Transverse colon (tissue), 4 donors: ENCODE results near the gene GNAQ. TPM values are rescaled to one million over a fixed set of nuclear protein-coding genes. Genes with fewer than 3 reads are reported as not detected.

Experiments
- DNase-seq: peaks from one replicate; pipeline ENCODE4 v3.0.0-alpha.2; 2019
- H3K27ac ChIP-seq, 4 donors: fragments of 200-600 bp; sonication (generic); 2 replicates each; pipeline ENCODE4 v1.5.1; 2016 to 2018; ENCODE audit warnings: inconsistent platforms in 4 of 4
- H3K27me3 ChIP-seq: fragments of 200-600 bp; sonication (generic); 2 replicates; pipeline ENCODE4 v1.5.1; 2017; ENCODE audit warnings: inconsistent platforms
- H3K36me3 ChIP-seq, 4 donors: fragments of 200-600 bp; sonication (generic); 2 replicates each; pipeline ENCODE4 v1.5.1; 2017 to 2019; ENCODE audit warnings: inconsistent platforms in 4 of 4
- H3K4me1 ChIP-seq, 4 donors: fragments of 200-600 bp; sonication (generic); 2 replicates each; pipeline ENCODE4 v1.5.1; 2017 to 2020; ENCODE audit warnings: inconsistent platforms in 4 of 4
- H3K4me3 ChIP-seq, 4 donors: fragments of 200-600 bp; sonication (generic); 1 replicate in 1 of 4; 2 replicates in 3 of 4; pipeline versions ENCODE4 v1.5.1 to v1.6.1; 2017 to 2019; ENCODE audit warnings: inconsistent platforms in 4 of 4
- H3K9me3 ChIP-seq, 2 donors: fragments of 200-600 bp; sonication (generic); 2 replicates each; pipeline ENCODE4 v1.5.1; 2017 to 2019; ENCODE audit warnings: inconsistent platforms in 2 of 2
- EP300 ChIP-seq: sonication (generic); formaldehyde crosslinking; IDR thresholded peaks from one replicate; pipeline ENCODE4 v1.6.1; 2017; ENCODE audit warnings: antibody characterized with exemption, low read depth
- POLR2A ChIP-seq: fragments of 450-650 bp; IDR thresholded peaks from one replicate; pipeline ENCODE4 v1.6.1; 2016; ENCODE audit warnings: antibody characterized with exemption, mild to moderate bottlenecking, moderate library complexity
- POLR2AphosphoS5 ChIP-seq, 3 donors: sonication (generic); formaldehyde crosslinking; IDR thresholded peaks; one replicate each; pipeline ENCODE4 v1.6.1; 2016; ENCODE audit warnings: antibody characterized with exemption in 3 of 3
- WGBS, 2 donors: methylation state at CpG; one replicate each; pipeline ENCODE4 v1.1.5; 2018; ENCODE audit warnings: low coverage in 1 of 2; 5-methylcytosine and 5-hydroxymethylcytosine counted together
- in situ Hi-C, 4 donors: fragments of 200-750 bp; cut with MboI; loops; one replicate each; pipeline versions ENCODE4 v1.15.0 to v1.15.1; 2017; ENCODE audit warnings: low sequenced_read_pairs in 3 of 4, low pct_ligation_motif_present in 1 of 4, low pct_unique_long_range_greater_than_20kb in 1 of 4
- intact Hi-C: fragments of 100-400 bp; cut with DNase I; formaldehyde crosslinking; loops from one replicate; pipeline ENCODE4 v1.15.1; 2023; ENCODE audit warnings: low total_unique reads
- total RNA-seq, 4 donors: library from RNA; depleted of rRNA; stranded (reverse); fragments of >200 nt; gene quantifications; one replicate each; pipeline ENCODE4 v1.1.0, GENCODE V29; 2016
- TF ChIP-seq, protein P1 (sequence below), 5 experiments: fragments of 200-600 bp in 3 of 5; fragments of 450-650 bp in 2 of 5; sonication (generic) in 3 of 5; IDR thresholded peaks; 1 replicate in 2 of 5; 2 replicates in 3 of 5; pipeline ENCODE4 v1.5.1; 2016 to 2017; ENCODE audit warnings: antibody characterized with exemption in 5 of 5, inconsistent platforms in 3 of 5, mild to moderate bottlenecking in 2 of 5, moderate library complexity in 1 of 5

Gene GNAQ
- total RNA-seq, 4 donors from 2014 or later: 36.3 to 54.9 (median 47.1) TPM

DNA sequence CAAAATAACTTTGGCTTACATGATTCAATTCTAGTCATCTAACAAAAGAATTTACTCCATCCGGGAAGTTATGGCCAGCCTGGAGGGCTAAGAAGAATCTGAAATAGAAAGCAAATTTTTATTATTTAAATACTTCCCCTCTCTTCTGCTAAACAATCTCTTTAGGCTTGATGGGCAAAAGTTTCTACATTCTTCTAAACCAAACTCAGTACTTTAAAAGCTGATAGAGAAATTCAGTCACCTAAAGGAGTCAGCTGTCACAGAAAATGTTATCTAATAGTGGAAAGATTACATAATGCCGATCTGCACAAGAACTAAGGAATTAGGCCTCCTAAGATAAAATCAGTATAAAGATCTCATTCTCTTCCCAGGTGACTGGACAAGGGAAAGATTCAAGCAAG, 32.4 kb downstream of the GNAQ start:
- peaks cover 7 to 41% (median 12%) of the 10 kb centered on the region in 4 donors for H3K4me1 ChIP-seq
- intact Hi-C loops: no loop called here

DNA sequence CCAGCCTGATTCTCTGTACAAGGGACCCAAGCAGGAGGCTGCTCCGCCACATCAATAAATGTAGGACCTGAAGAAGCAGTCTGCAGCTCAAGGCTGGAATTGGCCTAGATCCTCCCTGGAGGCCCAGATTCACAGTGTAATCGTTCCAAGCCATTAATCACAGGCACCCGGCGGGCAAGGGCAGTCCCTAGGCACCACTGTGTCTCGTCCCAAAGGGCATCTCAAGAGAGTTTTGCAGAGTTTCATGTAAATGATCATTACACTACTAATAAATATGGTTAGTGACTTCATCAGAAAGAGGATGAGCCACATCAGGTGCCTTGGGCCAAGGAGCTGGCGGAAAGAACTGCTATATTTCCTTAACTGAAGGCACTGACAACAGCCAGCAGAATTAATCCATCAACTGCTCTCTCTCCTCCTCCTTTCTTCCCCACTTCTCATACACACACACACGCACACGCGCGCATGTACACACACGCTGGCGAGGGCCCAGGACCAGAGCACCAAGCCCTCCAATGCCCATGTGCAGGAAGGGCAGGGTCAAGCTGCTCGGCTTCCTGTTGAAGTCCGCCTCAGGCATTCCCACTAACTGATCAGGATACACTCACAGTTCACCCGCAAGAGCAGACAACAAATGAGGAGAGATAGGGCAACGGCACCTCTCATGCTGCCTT, 33.9 kb downstream of the GNAQ start:
- in situ Hi-C loops: no loop called here
- no peak for DNase-seq

More for the DNA sequence above, 32.4 kb downstream of the GNAQ start:
- no peak for DNase-seq
- in situ Hi-C loops: no loop called here
- Histone ChIP-seq H3K27me3 (no peaks in the 10 kb centered on the region), H3K27ac (peak overlapping the region in 1 of 4 donors; percentile 2), H3K9me3 (no peaks in the 10 kb centered on the region), H3K36me3 (no peaks in the 10 kb centered on the region), H3K4me3 (no peak overlapping the region)
- TF ChIP-seq, protein P1, sequence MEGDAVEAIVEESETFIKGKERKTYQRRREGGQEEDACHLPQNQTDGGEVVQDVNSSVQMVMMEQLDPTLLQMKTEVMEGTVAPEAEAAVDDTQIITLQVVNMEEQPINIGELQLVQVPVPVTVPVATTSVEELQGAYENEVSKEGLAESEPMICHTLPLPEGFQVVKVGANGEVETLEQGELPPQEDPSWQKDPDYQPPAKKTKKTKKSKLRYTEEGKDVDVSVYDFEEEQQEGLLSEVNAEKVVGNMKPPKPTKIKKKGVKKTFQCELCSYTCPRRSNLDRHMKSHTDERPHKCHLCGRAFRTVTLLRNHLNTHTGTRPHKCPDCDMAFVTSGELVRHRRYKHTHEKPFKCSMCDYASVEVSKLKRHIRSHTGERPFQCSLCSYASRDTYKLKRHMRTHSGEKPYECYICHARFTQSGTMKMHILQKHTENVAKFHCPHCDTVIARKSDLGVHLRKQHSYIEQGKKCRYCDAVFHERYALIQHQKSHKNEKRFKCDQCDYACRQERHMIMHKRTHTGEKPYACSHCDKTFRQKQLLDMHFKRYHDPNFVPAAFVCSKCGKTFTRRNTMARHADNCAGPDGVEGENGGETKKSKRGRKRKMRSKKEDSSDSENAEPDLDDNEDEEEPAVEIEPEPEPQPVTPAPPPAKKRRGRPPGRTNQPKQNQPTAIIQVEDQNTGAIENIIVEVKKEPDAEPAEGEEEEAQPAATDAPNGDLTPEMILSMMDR (IDR thresholded peaks at IDR 0.05): no peak
- no peak for TF ChIP-seq POLR2A
- TF ChIP-seq POLR2AphosphoS5 (IDR thresholded peaks at IDR 0.05): no peak
- TF ChIP-seq EP300: no peak
- 47 to 57% methylated on average over 2 of the region's 2 CpGs for WGBS, 2 donors

DNA sequence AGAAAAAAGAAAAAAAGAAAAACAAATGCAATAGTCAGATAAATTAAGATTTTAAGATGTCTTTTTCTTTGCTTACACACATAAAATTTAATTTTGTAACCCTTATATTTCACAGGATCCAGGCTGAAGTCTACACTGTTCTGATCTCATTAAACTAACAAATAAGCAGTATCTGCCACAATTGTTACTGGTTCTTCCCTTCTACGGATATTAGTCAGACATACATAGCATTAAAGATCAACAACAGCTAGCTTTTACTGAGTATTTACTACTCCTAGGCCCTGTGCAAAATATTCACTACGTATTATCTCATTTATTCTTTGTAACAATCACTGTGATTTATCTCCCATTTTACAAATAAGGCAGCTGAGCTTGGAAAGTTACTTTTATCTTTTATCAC, 34.9 kb downstream of the GNAQ start:
- Histone ChIP-seq H3K36me3 (no peaks in the 10 kb centered on the region), H3K4me1 (peaks cover 0 to 22% (median 7%) of the 10 kb centered on the region in 4 donors), H3K9me3 (no peaks in the 10 kb centered on the region), H3K27ac (no peak overlapping the region), H3K4me3 (no peak overlapping the region), H3K27me3 (no peaks in the 10 kb centered on the region)
- WGBS, 2 donors: 90 to 100% methylated on average over 1 to 2 of the region's 2 CpGs
- DNase-seq: no peak
- no peak for TF ChIP-seq EP300
- no peak for TF ChIP-seq POLR2AphosphoS5 (IDR thresholded peaks at IDR 0.05)
- no peak for TF ChIP-seq POLR2A
- TF ChIP-seq, protein P1 (IDR thresholded peaks at IDR 0.05): no peak
- intact Hi-C loops: no loop called here
- in situ Hi-C loops: no loop called here

More for the DNA sequence above, 33.9 kb downstream of the GNAQ start:
- Histone ChIP-seq H3K4me3 (no peak overlapping the region), H3K4me1 (peaks cover 0 to 26% (median 8%) of the 10 kb centered on the region in 4 donors), H3K9me3 (no peaks in the 10 kb centered on the region), H3K27ac (no peak overlapping the region), H3K36me3 (no peaks in the 10 kb centered on the region), H3K27me3 (no peaks in the 10 kb centered on the region)
- 79 to 88% methylated on average over 3 to 16 of the region's 16 CpGs for whole genome bisulfite sequencing, 2 donors
- intact Hi-C loops: no loop called here
- no peak for TF ChIP-seq POLR2A
- no peak for TF ChIP-seq POLR2AphosphoS5 (IDR thresholded peaks at IDR 0.05)
- TF ChIP-seq, protein P1 (IDR thresholded peaks at IDR 0.05): no peak

DNA sequence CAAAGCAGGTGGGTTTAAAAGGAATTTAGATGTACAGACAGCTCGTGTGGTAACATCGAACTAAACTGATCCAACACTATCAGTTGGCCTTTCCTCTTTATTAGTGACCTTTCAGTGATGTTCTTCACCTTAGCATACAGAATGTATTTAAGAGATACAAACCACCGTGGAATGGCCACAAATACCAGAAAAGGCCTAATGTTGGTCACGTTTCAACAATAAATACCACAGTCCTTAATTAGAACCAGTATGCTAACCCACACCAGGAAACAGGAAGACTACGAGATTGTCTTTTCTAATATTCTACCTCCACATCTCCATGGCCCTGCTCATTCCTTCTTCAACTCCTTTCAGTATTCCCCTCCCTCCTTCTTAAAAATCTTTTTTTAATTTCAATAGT, 40.4 kb downstream of the GNAQ start:
- H3K4me3 ChIP-seq: no peak overlapping the region
- TF ChIP-seq EP300 (no peak), POLR2A (no peak), POLR2AphosphoS5 (IDR thresholded peaks at IDR 0.05) (no peak)
- TF ChIP-seq, protein P1 (IDR thresholded peaks at IDR 0.05): no peak
- in situ Hi-C loops: no loop called here

More for the DNA sequence above, 40.4 kb downstream of the GNAQ start:
- Histone ChIP-seq H3K9me3 (no peaks in the 10 kb centered on the region), H3K36me3 (no peaks in the 10 kb centered on the region), H3K27ac (no peak overlapping the region), H3K27me3 (no peaks in the 10 kb centered on the region), H3K4me1 (peaks cover 0 to 44% (median 27%) of the 10 kb centered on the region in 4 donors)
- WGBS, 2 donors: 74 to 86% methylated on average over 5 of the region's 5 CpGs
- intact Hi-C loops: no loop called here
- no peak for DNase-seq
